A549 (cell line): ENCODE results near the gene INA.

Experiments used
- JUN ChIP-seq, 2 experiments: fragments of >200 bp; sonication (Bioruptor Twin); formaldehyde crosslinking; IDR thresholded peaks; 2 replicates in 1 of 2; 3 replicates in 1 of 2; pipeline ENCODE4 v1.6.1; 2016 to 2017
- MAFK ChIP-seq: fragments of 450-650 bp; IDR thresholded peaks from 2 replicates; pipeline ENCODE4 v1.6.1; 2014; ENCODE audit not compliant: partially characterized antibody
- POLR2A ChIP-seq: IDR thresholded peaks from 2 replicates; pipeline ENCODE4 v1.6.1; 2012; ENCODE audit warnings: mild to moderate bottlenecking, low read length
- RFX5 ChIP-seq: fragments of 450-650 bp; IDR thresholded peaks from 2 replicates; pipeline ENCODE4 v1.7.1; 2014; ENCODE audit warnings: antibody characterized with exemption, mild to moderate bottlenecking, moderate library complexity

DNA sequence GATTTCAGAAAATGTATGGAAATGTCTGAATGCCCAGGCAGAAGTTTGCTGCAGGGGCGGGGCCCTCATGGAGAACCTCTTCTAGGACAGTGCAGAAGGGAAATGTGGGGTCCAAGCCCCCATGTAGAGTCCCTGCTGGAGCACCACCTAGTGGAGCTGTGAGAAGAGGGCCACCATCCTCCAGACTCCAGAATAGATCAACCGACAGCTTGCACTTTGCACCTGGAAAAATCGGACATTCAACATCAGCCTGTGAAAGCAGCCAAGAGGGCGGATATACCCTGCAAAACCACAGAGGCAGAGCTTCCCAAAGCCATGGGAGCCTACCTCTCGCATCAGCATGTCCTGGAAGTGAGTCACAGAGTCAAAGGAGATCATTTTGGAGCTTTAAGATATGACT is 16.9 kb upstream of the INA start:
- TF ChIP-seq RFX5: no peak
- TF ChIP-seq JUN (IDR thresholded peaks at IDR 0.05): no peak
- no peak for TF ChIP-seq POLR2A
- no peak for TF ChIP-seq MAFK
